22Rv1 (cell line): ENCODE measurements around the gene LSAMP.

Experiments
- H3K27ac ChIP-seq: fragments of 450-650 bp; 2 replicates; pipeline ENCODE4 v1.5.1; 2017
- ZFX ChIP-seq: fragments of 450-650 bp; IDR thresholded peaks from 2 replicates; pipeline ENCODE4 v1.6.1; 2017; ENCODE audit warnings: antibody characterized with exemption, borderline replicate concordance
- TF ChIP-seq, protein P1 (sequence below): fragments of 450-650 bp; IDR thresholded peaks from 2 replicates; pipeline ENCODE4 v1.5.1; 2017; ENCODE audit warnings: mild to moderate bottlenecking

LSAMP gene

GRCh38 chr3:116367761-116368395, 77.4 kb downstream of the LSAMP start:
- TF ChIP-seq ZFX = no peak
- TF ChIP-seq, protein P1, sequence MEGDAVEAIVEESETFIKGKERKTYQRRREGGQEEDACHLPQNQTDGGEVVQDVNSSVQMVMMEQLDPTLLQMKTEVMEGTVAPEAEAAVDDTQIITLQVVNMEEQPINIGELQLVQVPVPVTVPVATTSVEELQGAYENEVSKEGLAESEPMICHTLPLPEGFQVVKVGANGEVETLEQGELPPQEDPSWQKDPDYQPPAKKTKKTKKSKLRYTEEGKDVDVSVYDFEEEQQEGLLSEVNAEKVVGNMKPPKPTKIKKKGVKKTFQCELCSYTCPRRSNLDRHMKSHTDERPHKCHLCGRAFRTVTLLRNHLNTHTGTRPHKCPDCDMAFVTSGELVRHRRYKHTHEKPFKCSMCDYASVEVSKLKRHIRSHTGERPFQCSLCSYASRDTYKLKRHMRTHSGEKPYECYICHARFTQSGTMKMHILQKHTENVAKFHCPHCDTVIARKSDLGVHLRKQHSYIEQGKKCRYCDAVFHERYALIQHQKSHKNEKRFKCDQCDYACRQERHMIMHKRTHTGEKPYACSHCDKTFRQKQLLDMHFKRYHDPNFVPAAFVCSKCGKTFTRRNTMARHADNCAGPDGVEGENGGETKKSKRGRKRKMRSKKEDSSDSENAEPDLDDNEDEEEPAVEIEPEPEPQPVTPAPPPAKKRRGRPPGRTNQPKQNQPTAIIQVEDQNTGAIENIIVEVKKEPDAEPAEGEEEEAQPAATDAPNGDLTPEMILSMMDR = no peak
- H3K27ac ChIP-seq = no peak overlapping the region

DNA sequence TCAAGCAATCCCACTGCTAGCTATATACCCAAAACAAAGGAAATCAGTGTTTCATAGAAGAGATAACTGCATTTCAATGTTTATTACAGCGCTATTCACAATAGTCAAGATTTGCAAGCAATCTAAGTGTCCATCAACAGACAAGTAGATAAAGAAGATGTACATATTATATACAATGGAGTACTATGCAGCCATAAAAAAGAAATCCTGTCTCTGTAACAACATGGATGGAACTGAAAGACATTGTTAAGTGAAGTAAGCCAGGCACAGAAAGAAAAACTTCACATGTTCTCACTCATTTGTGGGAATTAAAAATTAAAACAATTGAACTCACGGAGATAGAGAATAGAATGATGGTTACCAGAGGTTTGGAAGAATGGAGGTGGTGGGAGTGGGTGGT, 89.2 kb downstream of the LSAMP start:
- H3K27ac ChIP-seq = no peak overlapping the region
- no peak for TF ChIP-seq ZFX
- TF ChIP-seq, protein P1 = no peak

DNA sequence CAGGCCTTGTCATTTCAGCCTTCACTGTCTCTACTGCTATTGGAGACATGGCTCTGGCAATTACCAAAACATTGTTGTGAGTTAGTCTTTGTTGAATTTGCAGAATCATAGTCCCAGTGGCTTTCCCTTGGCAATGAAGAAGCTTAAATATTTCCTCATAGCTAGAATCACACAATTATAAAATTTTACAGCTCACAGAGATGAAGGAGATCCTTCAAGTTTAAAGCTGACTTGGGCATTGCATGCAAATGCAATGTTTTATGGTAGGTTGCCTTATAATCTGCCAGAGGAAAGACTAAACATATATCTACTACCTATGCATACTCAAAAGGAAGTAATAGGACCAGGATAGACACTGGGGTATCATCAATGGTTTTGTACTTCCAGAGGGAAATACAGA, 90.9 kb downstream of the LSAMP start:
- TF ChIP-seq ZFX = no peak
- TF ChIP-seq, protein P1 = no peak
- H3K27ac ChIP-seq = no peak overlapping the region

DNA sequence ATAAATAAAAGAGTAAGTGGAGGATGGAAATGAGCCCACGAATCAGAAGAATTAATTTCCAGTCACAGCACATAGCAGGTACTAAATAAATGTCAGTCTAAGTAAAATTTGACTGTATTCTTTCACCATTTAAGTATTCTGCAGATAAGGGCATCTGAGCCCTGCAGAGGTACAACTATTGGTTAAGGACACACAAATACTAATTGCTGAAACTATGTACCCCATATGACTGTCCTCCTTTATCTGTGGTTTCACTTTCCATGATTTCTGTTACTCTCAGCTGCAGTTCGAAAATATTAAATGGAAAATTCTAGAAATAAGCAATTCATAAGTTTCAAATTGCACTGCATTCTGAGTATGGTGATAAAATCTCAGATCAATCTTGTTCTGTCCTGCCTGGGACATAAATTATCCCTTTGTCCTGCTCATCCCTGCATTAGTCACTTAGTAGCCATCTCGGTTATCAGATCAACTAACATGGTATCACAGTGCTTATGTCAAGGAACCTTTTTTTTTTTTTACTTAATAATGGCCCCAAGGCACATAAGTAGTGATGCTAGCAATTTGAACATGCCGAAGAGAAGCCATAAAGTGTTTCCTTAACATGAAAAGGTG, 95.1 kb downstream of the LSAMP start:
- no peak overlapping the region for H3K27ac ChIP-seq
- TF ChIP-seq, protein P1 = no peak
- TF ChIP-seq ZFX = no peak

DNA sequence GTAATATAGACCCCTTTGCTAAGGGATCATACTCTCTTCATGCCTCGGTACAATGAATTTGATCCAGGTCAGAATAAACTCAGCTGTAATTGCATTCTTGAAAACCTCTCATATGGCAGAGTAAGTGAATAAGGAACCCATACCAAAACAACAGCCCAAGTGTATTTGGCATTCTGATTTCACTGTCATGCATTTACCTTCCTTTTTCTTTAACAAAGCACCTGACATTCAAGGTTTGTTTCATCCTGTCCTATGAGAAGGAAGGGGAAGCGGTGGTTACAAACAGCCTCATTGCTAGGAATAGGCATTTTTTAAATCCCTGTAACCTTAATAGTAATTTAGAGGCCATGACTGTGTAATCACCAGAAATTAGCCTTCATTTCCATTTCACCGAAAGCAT, 97.1 kb downstream of the LSAMP start:
- H3K27ac ChIP-seq = no peak overlapping the region
- TF ChIP-seq ZFX = no peak
- TF ChIP-seq, protein P1 = no peak

- no peak overlapping the region for H3K27ac ChIP-seq
- no peak for TF ChIP-seq ZFX
- TF ChIP-seq, protein P1 = no peak
Measured at GRCh38 chr3:116342499-116342898, 102.8 kb downstream of the LSAMP start.

DNA sequence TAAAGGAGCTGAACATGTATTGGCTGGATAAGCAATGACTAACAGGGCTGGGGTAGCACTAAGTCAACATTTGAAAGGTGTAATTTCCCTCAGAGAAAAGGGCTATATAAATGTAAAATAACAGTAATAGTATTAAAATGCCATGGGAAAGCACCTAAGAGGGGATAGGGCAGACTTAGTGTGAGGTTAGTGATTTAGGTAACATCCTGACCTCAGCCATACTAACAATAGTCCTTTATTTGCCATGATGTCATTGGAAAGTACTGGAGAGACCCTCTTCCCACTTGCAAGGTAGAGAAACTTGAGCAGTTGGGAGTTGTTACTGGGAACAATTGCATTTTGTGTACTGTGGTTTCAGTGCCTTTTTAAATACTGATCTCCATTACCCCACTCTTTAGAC, 103.4 kb downstream of the LSAMP start:
- no peak overlapping the region for H3K27ac ChIP-seq
- TF ChIP-seq ZFX = no peak
- TF ChIP-seq, protein P1 = no peak
